SK-N-SH (cell line): ENCODE data around the gene ADK.

ENCODE experiments used
- FOXM1 ChIP-seq: IDR thresholded peaks from 2 replicates; pipeline ENCODE4 v1.4.0; 2012; ENCODE audit warnings: low read depth, mild to moderate bottlenecking
- POLR2AphosphoS5 ChIP-seq: IDR thresholded peaks from 2 replicates; pipeline ENCODE4 v1.6.1; 2012; ENCODE audit warnings: low read depth, low read length
- RAD21 ChIP-seq: IDR thresholded peaks from 2 replicates; pipeline ENCODE4 v1.6.1; 2012; ENCODE audit warnings: mild to moderate bottlenecking, low read length
- RCOR1 ChIP-seq: fragments of 150-350 bp; IDR thresholded peaks from 2 replicates; pipeline ENCODE4 v1.6.1; 2017; ENCODE audit warnings: antibody characterized with exemption, low read length
- SMC3 ChIP-seq: IDR thresholded peaks from 2 replicates; pipeline ENCODE4 v1.6.1; 2012; ENCODE audit warnings: low read depth, low read length, improper control_type of control experiment
- TAF1 ChIP-seq: IDR thresholded peaks from 2 replicates; pipeline ENCODE4 v1.6.1; 2012; ENCODE audit warnings: low read depth, mild to moderate bottlenecking, low read length, moderate library complexity, borderline replicate concordance
- TCF12 ChIP-seq: IDR thresholded peaks from 2 replicates; pipeline ENCODE4 v1.4.0; 2012
- TEAD4 ChIP-seq: IDR thresholded peaks from 2 replicates; pipeline ENCODE4 v1.4.0; 2012; ENCODE audit warnings: mild to moderate bottlenecking, borderline replicate concordance; ENCODE audit not compliant: insufficient read depth
- YY1 ChIP-seq: IDR thresholded peaks from 2 replicates; pipeline ENCODE4 v1.4.0; 2012; ENCODE audit warnings: low read depth, mild to moderate bottlenecking
- TF ChIP-seq, protein P1 (sequence below): IDR thresholded peaks from 2 replicates; pipeline ENCODE4 v1.4.0; 2012; ENCODE audit warnings: low read depth
- TF ChIP-seq, protein P2 (sequence below): fragments of 200-600 bp; sonication (generic); IDR thresholded peaks from 2 replicates; pipeline ENCODE4 v1.6.1; 2017; ENCODE audit warnings: antibody characterized with exemption, mild to moderate bottlenecking, moderate library complexity

DNA sequence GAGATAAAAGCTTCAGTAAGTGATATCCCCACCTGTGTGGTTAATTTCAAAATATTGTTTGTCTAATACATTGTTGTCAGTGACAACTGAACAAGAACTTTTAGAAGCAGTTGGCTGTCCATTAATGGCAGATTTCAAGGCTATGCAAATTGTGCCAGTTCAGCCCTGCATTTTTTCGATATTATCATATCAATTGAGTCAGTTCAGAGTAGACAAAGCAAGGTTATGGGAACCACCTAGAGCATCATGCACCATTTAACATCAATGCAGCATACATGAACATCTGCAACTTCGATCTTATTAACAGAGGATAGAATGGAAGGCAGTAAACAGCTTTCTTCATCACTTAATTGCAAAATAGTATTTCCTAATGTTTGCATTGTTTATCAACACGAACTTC, 494.7 kb downstream of the ADK start:
- TF ChIP-seq, protein P1, sequence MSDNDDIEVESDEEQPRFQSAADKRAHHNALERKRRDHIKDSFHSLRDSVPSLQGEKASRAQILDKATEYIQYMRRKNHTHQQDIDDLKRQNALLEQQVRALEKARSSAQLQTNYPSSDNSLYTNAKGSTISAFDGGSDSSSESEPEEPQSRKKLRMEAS, result no peak
- TF ChIP-seq, protein P2, sequence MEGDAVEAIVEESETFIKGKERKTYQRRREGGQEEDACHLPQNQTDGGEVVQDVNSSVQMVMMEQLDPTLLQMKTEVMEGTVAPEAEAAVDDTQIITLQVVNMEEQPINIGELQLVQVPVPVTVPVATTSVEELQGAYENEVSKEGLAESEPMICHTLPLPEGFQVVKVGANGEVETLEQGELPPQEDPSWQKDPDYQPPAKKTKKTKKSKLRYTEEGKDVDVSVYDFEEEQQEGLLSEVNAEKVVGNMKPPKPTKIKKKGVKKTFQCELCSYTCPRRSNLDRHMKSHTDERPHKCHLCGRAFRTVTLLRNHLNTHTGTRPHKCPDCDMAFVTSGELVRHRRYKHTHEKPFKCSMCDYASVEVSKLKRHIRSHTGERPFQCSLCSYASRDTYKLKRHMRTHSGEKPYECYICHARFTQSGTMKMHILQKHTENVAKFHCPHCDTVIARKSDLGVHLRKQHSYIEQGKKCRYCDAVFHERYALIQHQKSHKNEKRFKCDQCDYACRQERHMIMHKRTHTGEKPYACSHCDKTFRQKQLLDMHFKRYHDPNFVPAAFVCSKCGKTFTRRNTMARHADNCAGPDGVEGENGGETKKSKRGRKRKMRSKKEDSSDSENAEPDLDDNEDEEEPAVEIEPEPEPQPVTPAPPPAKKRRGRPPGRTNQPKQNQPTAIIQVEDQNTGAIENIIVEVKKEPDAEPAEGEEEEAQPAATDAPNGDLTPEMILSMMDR, result no peak
- TF ChIP-seq YY1, result no peak
- no peak for TF ChIP-seq SMC3
- no peak for TF ChIP-seq FOXM1
- TF ChIP-seq TAF1, result no peak
- no peak for TF ChIP-seq RCOR1
- no peak for TF ChIP-seq TEAD4
- no peak for TF ChIP-seq RAD21
- no peak for TF ChIP-seq POLR2AphosphoS5
- TF ChIP-seq TCF12, result no peak
